H1 (cell line): ENCODE measurements around the gene GALC. TPM values are rescaled to one million over a fixed set of nuclear protein-coding genes. Genes with fewer than 3 reads are reported as not detected.

Experiments used
- CTCF ChIA-PET: fragments of 300-600 bp; sonication (Branson Sonifier 250); formaldehyde crosslinking; loops from one replicate; lab custom pipeline; 2021; ENCODE audit not compliant: partially characterized antibody; lab: Charles Lee
- POLR2A ChIA-PET: fragments of 300-600 bp; sonication (Branson Sonifier 250); formaldehyde crosslinking; loops from one replicate; lab custom pipeline; 2021; ENCODE audit warnings: inconsistent platforms; ENCODE audit not compliant: partially characterized antibody; lab: Charles Lee
- DNase-seq, 2 experiments: peaks; one replicate each; pipeline versions ENCODE4 v3.0.0 to v3.0.0-alpha.2; 2010 to 2022; ENCODE audit warnings: low spot score in 2 of 2, low read depth in 1 of 2, mixed read lengths in 1 of 2
- FAIRE-seq: peaks from 2 replicates; lab custom pipeline; 2011; peaks lifted over from hg19 to GRCh38; lab: Jason Lieb, UNC
- H2AFZ ChIP-seq: 2 replicates; pipeline ENCODE4 v1.8.1; 2012; ENCODE audit warnings: low read length, inconsistent platforms
- H2AK5ac ChIP-seq: 2 replicates; pipeline ENCODE4 v1.6.1; 2013; ENCODE audit warnings: low read depth, low read length
- H2BK120ac ChIP-seq: replicated peaks from 2 replicates; pipeline ENCODE3; 2013; ENCODE audit warnings: low read depth, low read length, inconsistent platforms
- H2BK12ac ChIP-seq: 2 replicates; pipeline ENCODE4 v1.6.1; 2013; ENCODE audit warnings: low read depth, low read length
- H2BK15ac ChIP-seq: 2 replicates; pipeline ENCODE4 v1.6.1; 2013; ENCODE audit warnings: low read length
- H2BK20ac ChIP-seq: 2 replicates; pipeline ENCODE4 v1.6.1; 2013; ENCODE audit warnings: low read length
- H2BK5ac ChIP-seq: 2 replicates; pipeline ENCODE4 v1.6.1; 2013; ENCODE audit warnings: low read depth, low read length
- H3K14ac ChIP-seq: 2 replicates; pipeline ENCODE4 v1.6.1; 2013; ENCODE audit warnings: inconsistent platforms; ENCODE audit not compliant: insufficient read length
- H3K18ac ChIP-seq: 2 replicates; pipeline ENCODE4 v1.6.1; 2013; ENCODE audit warnings: low read length; ENCODE audit errors: extremely low read depth
- H3K23ac ChIP-seq: 2 replicates; pipeline ENCODE4 v1.6.1; 2013; ENCODE audit warnings: inconsistent platforms; ENCODE audit not compliant: insufficient read length
- H3K23me2 ChIP-seq: 2 replicates; pipeline ENCODE4 v1.6.1; 2013; ENCODE audit warnings: low read depth, low read length
- H3K27ac ChIP-seq: 2 replicates; pipeline ENCODE4 v1.6.1; 2011; ENCODE audit warnings: low read depth, low read length, inconsistent platforms
- H3K27me3 ChIP-seq, 4 experiments: replicated peaks in 1 of 4; 1 replicate in 1 of 4; 2 replicates in 3 of 4; pipeline versions ENCODE4 v1.6.1 to v1.8.1; 2011 to 2013; ENCODE audit warnings: low read length in 3 of 4, mild to moderate bottlenecking in 3 of 4, inconsistent platforms in 2 of 4, mixed read lengths in 2 of 4, moderate library complexity in 1 of 4; ENCODE audit not compliant: control insufficient read depth in 3 of 4, insufficient read depth in 3 of 4; ENCODE audit errors: extremely low read depth in 1 of 4
- H3K36me3 ChIP-seq, 4 experiments: 2 replicates each; pipeline versions ENCODE4 v1.6.1 to v1.8.1; 2011 to 2013; ENCODE audit warnings: mild to moderate bottlenecking in 4 of 4, low read length in 3 of 4, moderate library complexity in 2 of 4, control low read depth in 1 of 4, inconsistent platforms in 1 of 4; ENCODE audit not compliant: insufficient read depth in 4 of 4, control insufficient read depth in 2 of 4
- H3K4ac ChIP-seq: replicated peaks from 2 replicates; pipeline ENCODE3; 2013; ENCODE audit warnings: low read length, low read depth, mixed read lengths, inconsistent platforms; ENCODE audit not compliant: insufficient read length
- H3K4me1 ChIP-seq, 4 experiments: replicated peaks in 1 of 4; 1 replicate in 1 of 4; 2 replicates in 3 of 4; pipeline versions ENCODE4 v1.6.1 to v1.8.1; 2011 to 2013; ENCODE audit warnings: low read length in 3 of 4, inconsistent platforms in 2 of 4, mixed read lengths in 1 of 4; ENCODE audit not compliant: insufficient read depth in 4 of 4, control insufficient read depth in 3 of 4
- H3K4me2 ChIP-seq, 2 experiments: 2 replicates each; pipeline versions ENCODE4 v1.6.1 to v1.8.1; 2011 to 2013; ENCODE audit warnings: low read depth in 2 of 2, low read length in 2 of 2, control low read depth in 1 of 2, inconsistent platforms in 1 of 2, mild to moderate bottlenecking in 1 of 2; ENCODE audit not compliant: insufficient read depth in 1 of 2
- H3K4me3 ChIP-seq, 4 experiments: fragments of 200-600, 300-600 bp in 1 of 4; sonication (generic), shearing (Covaris generic), sonication (Bioruptor Twin) in 1 of 4; 2 replicates each; pipeline versions ENCODE4 v1.5.1 to v1.8.1; 2011 to 2016; ENCODE audit warnings: low read length in 4 of 4, low read depth in 3 of 4, control low read depth in 2 of 4, inconsistent platforms in 2 of 4, mild to moderate bottlenecking in 2 of 4, mixed read lengths in 1 of 4, moderate library complexity in 1 of 4; ENCODE audit not compliant: insufficient read depth in 2 of 4; ENCODE audit errors: extremely low read depth in 1 of 4
- H3K56ac ChIP-seq: replicated peaks from 2 replicates; pipeline ENCODE3; 2013; ENCODE audit warnings: low read depth, mild to moderate bottlenecking, mixed read lengths, low read length, inconsistent platforms; ENCODE audit not compliant: insufficient read length
- H3K79me1 ChIP-seq: 2 replicates; pipeline ENCODE4 v1.6.1; 2013; ENCODE audit warnings: low read depth, low read length, control low read depth
- H3K79me2 ChIP-seq, 2 experiments: 2 replicates each; pipeline versions ENCODE4 v1.6.1 to v1.8.1; 2012 to 2013; ENCODE audit warnings: low read length in 2 of 2, mild to moderate bottlenecking in 2 of 2, inconsistent platforms in 1 of 2; ENCODE audit not compliant: insufficient read depth in 2 of 2, control insufficient read depth in 1 of 2
- H3K9ac ChIP-seq, 4 experiments: replicated peaks in 1 of 4; 1 replicate in 1 of 4; 2 replicates in 3 of 4; pipeline versions ENCODE4 v1.6.1 to v1.8.1; 2011 to 2013; ENCODE audit warnings: low read depth in 3 of 4, low read length in 3 of 4, control low read depth in 2 of 4, mild to moderate bottlenecking in 2 of 4, moderate library complexity in 2 of 4, inconsistent platforms in 1 of 4; ENCODE audit errors: extremely low read depth in 1 of 4
- H3K9me3 ChIP-seq, 2 experiments: 2 replicates each; pipeline versions ENCODE4 v1.6.1 to v1.8.1; 2012 to 2013; ENCODE audit warnings: mild to moderate bottlenecking in 2 of 2, moderate library complexity in 2 of 2, control low read depth in 1 of 2, inconsistent platforms in 1 of 2, low read depth in 1 of 2, low read length in 1 of 2, mixed read lengths in 1 of 2; ENCODE audit not compliant: insufficient read depth in 2 of 2
- H4K20me1 ChIP-seq, 2 experiments: replicated peaks in 1 of 2; 2 replicates each; pipeline versions ENCODE3 to v1.8.1; 2011 to 2013; ENCODE audit warnings: inconsistent platforms in 2 of 2, low read length in 2 of 2, mild to moderate bottlenecking in 1 of 2; ENCODE audit not compliant: insufficient read depth in 2 of 2, control insufficient read depth in 1 of 2
- H4K5ac ChIP-seq: 2 replicates; pipeline ENCODE4 v1.6.1; 2013; ENCODE audit warnings: low read length, low read depth, mixed read lengths, inconsistent platforms; ENCODE audit not compliant: insufficient read length
- H4K8ac ChIP-seq: 2 replicates; pipeline ENCODE4 v1.8.0; 2013; ENCODE audit warnings: mild to moderate bottlenecking, moderate library complexity, low read length, inconsistent platforms; ENCODE audit not compliant: insufficient read depth; ENCODE audit errors: extremely low read depth
- H4K91ac ChIP-seq: replicated peaks from 2 replicates; pipeline ENCODE3; 2013; ENCODE audit warnings: low read length, mixed read lengths, inconsistent platforms; ENCODE audit not compliant: insufficient read length
- CTBP2 ChIP-seq: IDR thresholded peaks from 2 replicates; pipeline ENCODE4 v1.7.0; 2011; ENCODE audit warnings: borderline replicate concordance, mild to moderate bottlenecking, moderate library complexity, mixed read lengths, low read length; ENCODE audit not compliant: insufficient read depth, insufficient read length
- CTCF ChIP-seq, 3 experiments: IDR thresholded peaks; 1 replicate in 2 of 3; 2 replicates in 1 of 3; pipeline versions ENCODE4 v1.5.1 to v1.6.1; 2011; ENCODE audit warnings: low read length in 3 of 3, mild to moderate bottlenecking in 3 of 3, inconsistent platforms in 2 of 3, low read depth in 1 of 3, moderate library complexity in 1 of 3; ENCODE audit not compliant: insufficient read depth in 1 of 3; ENCODE audit errors: control extremely low read depth in 1 of 3
- FOSL1 ChIP-seq: IDR thresholded peaks from 2 replicates; pipeline ENCODE4 v1.6.1; 2011; ENCODE audit warnings: mild to moderate bottlenecking, low read depth, low read length, moderate library complexity; ENCODE audit not compliant: insufficient read depth
- KDM1A ChIP-seq: fragments of 200-600, 300-600 bp; sonication (generic); IDR thresholded peaks from 2 replicates; pipeline ENCODE4 v1.7.1; 2016; ENCODE audit warnings: mild to moderate bottlenecking, low read length, borderline replicate concordance
- RAD21 ChIP-seq, 2 experiments: IDR thresholded peaks in 1 of 2; conservative IDR thresholded peaks in 1 of 2; 2 replicates each; pipeline ENCODE4 v1.6.1; 2011; ENCODE audit warnings: low read depth in 2 of 2, low read length in 2 of 2, improper control_type of control experiment in 1 of 2, inconsistent platforms in 1 of 2, mild to moderate bottlenecking in 1 of 2, moderate library complexity in 1 of 2
- RFX5 ChIP-seq: IDR thresholded peaks from 2 replicates; pipeline ENCODE4 v1.6.1; 2011; ENCODE audit warnings: low read depth, low read length, improper control_type of control experiment, borderline replicate concordance
- SAP30 ChIP-seq: fragments of 300-600 bp; sonication (generic); IDR thresholded peaks from 2 replicates; pipeline ENCODE4 v1.7.1; 2012; ENCODE audit warnings: low read length, moderate library complexity, mild to moderate bottlenecking, inconsistent platforms; ENCODE audit not compliant: insufficient read depth, insufficient replicate concordance
- TAF1 ChIP-seq: IDR thresholded peaks from 2 replicates; pipeline ENCODE4 v1.6.1; 2011; ENCODE audit warnings: mild to moderate bottlenecking, low read depth, low read length
- WGBS, 2 experiments: shearing (Covaris generic) in 1 of 2; methylation state at CpG; one replicate each; pipeline versions ENCODE4 v1.1.6 to v1.1.7; 2013 to 2015; ENCODE audit warnings: low lambda C conversion rate in 2 of 2, mixed read lengths in 2 of 2, inconsistent platforms in 1 of 2, low coverage in 1 of 2, missing lambda C conversion rate in 1 of 2; ENCODE audit not compliant: insufficient replicate concordance in 2 of 2, insufficient coverage in 1 of 2, insufficient read length in 1 of 2; ENCODE audit errors: extremely low coverage in 1 of 2, missing lambda C conversion rate in 1 of 2; 5-methylcytosine and 5-hydroxymethylcytosine counted together
- polyA plus RNA-seq, 7 experiments: library from polyadenylated mRNA; depleted of rRNA in 3 of 7; stranded (reverse) in 5 of 7; unstranded in 2 of 7; fragments of >200 nt in 5 of 7; fragments of 200-250 nt in 2 of 7; gene quantifications; 1 replicate in 5 of 7; 2 replicates in 1 of 7; 4 replicates in 1 of 7; pipeline versions ENCODE4 v1.2.1 to v1.2.3, GENCODE V29; 2011 to 2013; ENCODE audit warnings: missing spikeins in 2 of 7, mixed read lengths in 2 of 7
- total RNA-seq: library from RNA; stranded (reverse); fragmentation: NEBNext Ultra II Directional; extraction: Animal tissue kit (Norgen Biotek cat#: 25700); gene quantifications from 2 replicates; pipeline ENCODE4 v1.2.1, GENCODE V29; 2021

Gene GALC
- total and polyA plus RNA-seq, 2 of the 8 experiments (the other 6 are each of a cell fraction or from before 2014, with no cell fraction given), result 6.1 to 12.3 TPM

- Histone ChIP-seq H3K79me1 (no peaks in the 10 kb centered on the region), H4K8ac (no peak overlapping the region), H3K27ac (no peak overlapping the region), H3K4me2 (no peak overlapping the region), H3K4me3 (no peak overlapping the region), H4K91ac (no peak overlapping the region), H3K79me2 (no peaks in the 10 kb centered on the region), H3K36me3 (no peaks in the 10 kb centered on the region), H2AK5ac (no peak overlapping the region), H2BK15ac (no peak overlapping the region), H3K9me3 (no peaks in the 10 kb centered on the region), H3K18ac (no peak overlapping the region), H2BK12ac (no peak overlapping the region), H3K23ac (no peak overlapping the region), H2BK5ac (no peak overlapping the region), H2AFZ (no peak overlapping the region), H3K14ac (no peak overlapping the region), H3K4me1 (no peaks in the 10 kb centered on the region), H3K23me2 (no peaks in the 10 kb centered on the region), H4K20me1 (no peaks in the 10 kb centered on the region), H3K9ac (no peak overlapping the region), H3K27me3 (no peaks in the 10 kb centered on the region), H4K5ac (no peak overlapping the region), H2BK20ac (no peak overlapping the region), H3K56ac (no peak overlapping the region), H2BK120ac (no peak overlapping the region), H3K4ac (no peak overlapping the region)
- WGBS, 2 experiments, result 87% methylated on average over 1 of the region's 1 CpG; no CpG with 5 or more reads in 1 of the 2 experiments
- ChIA-PET CTCF (no interaction called here), POLR2A (no interaction called here)
- no peak for DNase-seq
- FAIRE-seq, result no peak
- TF ChIP-seq RFX5 (no peak), CTCF (IDR thresholded peaks at IDR 0.05; ENCODE audit: control extremely low read depth in 1 of 3, insufficient read depth in 1 of 3, low read depth in 1 of 3, low read length in 3 of 3) (no peak), CTBP2 (no peak), RAD21 (IDR thresholded peaks at IDR 0.05 in 1 of 2, conservative IDR thresholded peaks at IDR 0.05 in 1 of 2; ENCODE audit: low read depth in 2 of 2, low read length in 2 of 2) (no peak), KDM1A (no peak), TAF1 (no peak), SAP30 (no peak), FOSL1 (no peak)
Observed at GRCh38 chr14:88007608-88008007, 14.6 kb upstream of the GALC start.
